ENCODE data around the gene HBA1.
A peak's percentile ranks its signal among the peaks of the same experiment; 100 is the strongest.
"Not testable (repeated sequence)": the region's sequence is repeated elsewhere in the genome, so short reads cannot be mapped to it uniquely, and the experiment has no call there.

Gene HBA1

DNA sequence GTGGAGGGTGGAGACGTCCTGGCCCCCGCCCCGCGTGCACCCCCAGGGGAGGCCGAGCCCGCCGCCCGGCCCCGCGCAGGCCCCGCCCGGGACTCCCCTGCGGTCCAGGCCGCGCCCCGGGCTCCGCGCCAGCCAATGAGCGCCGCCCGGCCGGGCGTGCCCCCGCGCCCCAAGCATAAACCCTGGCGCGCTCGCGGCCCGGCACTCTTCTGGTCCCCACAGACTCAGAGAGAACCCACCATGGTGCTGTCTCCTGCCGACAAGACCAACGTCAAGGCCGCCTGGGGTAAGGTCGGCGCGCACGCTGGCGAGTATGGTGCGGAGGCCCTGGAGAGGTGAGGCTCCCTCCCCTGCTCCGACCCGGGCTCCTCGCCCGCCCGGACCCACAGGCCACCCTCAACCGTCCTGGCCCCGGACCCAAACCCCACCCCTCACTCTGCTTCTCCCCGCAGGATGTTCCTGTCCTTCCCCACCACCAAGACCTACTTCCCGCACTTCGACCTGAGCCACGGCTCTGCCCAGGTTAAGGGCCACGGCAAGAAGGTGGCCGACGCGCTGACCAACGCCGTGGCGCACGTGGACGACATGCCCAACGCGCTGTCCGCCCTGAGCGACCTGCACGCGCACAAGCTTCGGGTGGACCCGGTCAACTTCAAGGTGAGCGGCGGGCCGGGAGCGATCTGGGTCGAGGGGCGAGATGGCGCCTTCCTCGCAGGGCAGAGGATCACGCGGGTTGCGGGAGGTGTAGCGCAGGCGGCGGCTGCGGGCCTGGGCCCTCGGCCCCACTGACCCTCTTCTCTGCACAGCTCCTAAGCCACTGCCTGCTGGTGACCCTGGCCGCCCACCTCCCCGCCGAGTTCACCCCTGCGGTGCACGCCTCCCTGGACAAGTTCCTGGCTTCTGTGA lies at the start of gene HBA1:
Gene HBA1 (plus strand): TSS at position 204 of the 906 bp plus-strand sequence. CDS start 37 bp downstream, at position 241.
- not testable (repeated sequence) for DNase-seq (ENCODE audit: low read depth in 2 of 3, low spot score in 1 of 3)

DNA sequence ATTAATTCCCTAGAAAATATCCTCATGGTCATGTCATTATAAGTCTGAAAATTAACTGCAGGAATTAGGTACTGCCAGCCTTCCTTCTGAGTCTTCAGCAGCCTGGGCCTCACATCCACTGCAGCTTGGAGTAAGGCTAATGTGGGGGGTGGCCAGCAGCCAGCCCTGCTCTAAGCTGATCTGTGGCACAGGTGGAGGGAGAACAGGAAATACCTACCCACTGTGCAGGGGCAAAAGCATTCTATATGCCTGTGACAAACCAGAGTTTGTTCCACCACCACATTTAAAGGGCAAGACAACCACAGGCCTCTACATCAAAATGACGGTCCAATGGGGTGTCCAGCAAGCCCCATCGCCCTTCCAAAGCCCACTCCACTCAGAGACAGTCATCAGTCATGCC lies 47.4 kb upstream of the HBA1 start:
- no peak for DNase-seq (ENCODE audit: low read depth in 2 of 3, low spot score in 1 of 3)

DNA sequence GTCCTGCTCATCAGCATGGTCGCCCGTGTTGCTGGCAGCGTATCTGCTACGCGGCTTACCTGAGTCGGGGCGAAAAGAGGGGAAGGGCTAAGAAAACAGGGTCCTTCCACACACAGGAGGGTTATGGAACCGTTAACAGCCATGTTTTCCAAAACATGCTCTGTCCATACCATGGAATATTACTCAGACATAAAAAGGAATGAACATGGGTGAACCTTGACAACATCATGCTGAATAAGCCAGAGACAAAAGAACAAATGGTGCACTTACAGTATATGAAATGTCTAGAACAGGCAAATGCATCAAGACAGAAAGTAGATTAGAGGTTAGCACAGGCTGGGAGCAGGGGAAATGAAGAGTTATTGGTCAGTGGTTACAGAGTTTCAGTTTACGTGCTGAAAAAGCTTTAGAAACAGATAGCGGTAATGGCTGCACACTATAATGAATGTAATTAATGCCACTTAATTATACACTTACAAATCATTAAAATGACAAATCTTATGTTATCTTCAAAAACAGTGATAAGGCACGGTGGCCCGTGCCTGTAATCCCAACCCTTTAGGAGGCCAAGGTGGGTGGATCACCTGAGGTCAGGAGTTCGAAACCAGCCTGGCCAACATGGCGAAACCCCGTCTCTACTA lies 45.8 kb upstream of the HBA1 start:
- no peak for DNase-seq (ENCODE audit: low read depth in 2 of 3, low spot score in 1 of 3)

DNA sequence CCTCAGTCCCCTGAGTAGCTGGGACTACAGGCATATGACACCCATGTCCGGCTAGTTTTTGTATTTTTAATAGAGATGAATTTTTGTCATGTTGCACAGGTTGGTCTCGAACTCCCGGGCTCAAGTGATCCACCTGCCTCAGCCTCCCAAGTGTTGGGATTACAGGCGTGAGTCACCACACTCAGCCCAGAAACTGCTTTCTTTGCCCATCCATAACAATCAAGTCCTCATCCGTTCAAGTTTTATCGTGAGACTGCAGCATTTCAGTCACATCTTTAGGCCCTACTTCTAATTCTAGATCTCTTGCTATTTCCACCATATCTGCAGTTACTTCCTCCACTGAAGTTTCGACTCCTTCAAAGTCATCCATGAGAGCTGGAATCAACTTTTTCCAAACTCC lies 44.4 kb upstream of the HBA1 start:
- no peak for DNase-seq (ENCODE audit: low read depth in 2 of 3, low spot score in 1 of 3)

DNA sequence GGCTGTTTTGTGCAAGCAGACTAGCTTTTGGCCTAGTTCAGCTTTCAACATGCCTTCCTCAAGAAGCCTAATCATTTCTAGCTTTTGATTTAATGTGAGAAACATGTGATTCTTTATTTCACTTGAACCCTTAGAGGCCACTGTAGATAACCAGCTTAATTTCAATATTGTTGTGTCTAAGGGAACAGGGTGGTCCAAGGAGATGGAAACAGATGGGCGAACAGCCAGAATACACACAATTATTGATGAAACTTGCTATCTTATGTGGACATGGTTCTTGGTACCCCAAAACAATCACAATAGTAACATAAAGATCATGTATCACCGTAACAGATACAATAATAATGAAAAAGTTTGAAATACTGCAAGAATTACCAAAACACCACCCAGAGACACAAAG lies 42.8 kb upstream of the HBA1 start:
- no peak for DNase-seq (ENCODE audit: low read depth in 2 of 3, low spot score in 1 of 3)

DNA sequence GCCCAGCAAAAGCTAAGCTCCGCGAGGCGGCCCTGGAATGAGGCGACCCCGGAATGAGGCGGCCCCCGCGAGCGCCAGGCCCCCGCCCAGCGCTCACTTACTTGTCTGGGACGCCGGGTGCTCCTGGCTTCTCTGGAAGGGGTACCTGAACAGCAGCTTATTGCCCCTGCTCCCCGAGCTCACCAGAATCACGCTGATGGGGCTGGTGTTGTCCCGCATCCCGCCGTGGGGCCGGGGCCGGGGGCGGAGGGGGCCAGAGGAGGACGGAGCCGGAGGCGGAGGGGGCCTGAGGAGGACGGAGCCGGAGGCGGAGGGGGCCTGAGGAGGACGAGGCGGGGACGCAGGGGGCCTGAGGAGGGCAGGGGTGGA lies 38.4 kb upstream of the HBA1 start:
- peak in 2 of 3 donors; percentile 4 to 20 for DNase-seq (ENCODE audit: low read depth in 2 of 3, low spot score in 1 of 3)

DNA sequence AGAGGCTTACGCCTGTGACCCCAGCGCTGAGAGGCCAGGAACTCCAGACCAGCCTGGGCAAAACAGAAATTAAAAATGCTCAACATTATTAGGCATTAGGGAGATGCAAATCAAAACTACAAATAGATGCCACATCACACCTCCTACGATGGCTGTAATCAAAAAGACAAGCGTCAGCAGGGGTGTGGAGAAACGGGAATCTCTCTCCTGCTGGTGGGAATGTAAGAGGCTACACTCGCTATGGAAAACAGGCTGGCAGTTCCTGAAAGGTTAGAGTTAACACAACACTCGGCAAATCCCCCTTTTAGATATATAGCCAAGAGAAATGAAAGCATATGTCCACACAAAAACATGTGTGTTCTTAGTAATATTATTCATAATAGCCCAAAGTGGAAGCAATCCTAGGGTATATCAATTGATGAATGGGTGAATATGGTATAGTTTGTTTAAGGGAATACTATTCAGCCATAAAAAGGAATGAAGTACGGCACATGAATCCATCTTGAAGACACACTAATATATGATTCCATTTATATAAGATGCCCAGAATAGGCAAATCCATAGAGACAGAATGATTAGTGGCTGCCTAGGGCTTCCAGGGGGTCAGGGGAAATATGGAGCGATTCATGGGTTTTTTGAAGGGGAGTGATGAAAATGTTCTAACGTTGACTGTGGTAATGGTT lies 36.2 kb upstream of the HBA1 start:
- no peak for DNase-seq (ENCODE audit: low read depth in 2 of 3, low spot score in 1 of 3)

DNA sequence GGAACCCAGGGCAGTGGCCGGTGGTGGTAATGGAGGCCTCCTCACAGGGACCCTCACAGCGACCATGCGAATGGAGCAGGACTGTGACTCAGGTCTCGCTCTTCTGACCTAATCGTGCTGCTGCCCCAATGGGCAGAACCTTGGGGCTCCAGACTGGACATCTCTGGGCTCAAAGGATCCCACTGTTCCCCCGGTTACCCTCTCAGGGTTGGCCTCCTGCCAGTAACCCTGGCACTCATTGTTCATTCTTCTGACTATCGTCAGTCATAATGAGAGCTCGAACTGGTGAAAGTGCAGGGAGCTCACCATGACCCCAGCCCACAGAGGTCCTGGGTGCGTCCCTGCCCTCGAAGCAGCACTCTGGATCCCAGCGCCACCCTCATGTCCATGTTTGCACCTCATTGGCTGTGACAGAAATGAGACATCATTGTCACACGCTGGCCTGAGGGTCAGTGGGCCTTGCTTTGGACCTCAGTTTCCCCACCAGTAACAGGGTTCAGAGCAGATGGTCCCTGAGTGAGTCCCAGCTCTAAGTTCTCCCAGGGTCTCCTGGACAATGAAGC lies 34.0 kb upstream of the HBA1 start:
- DNase-seq (ENCODE audit: low read depth in 2 of 3, low spot score in 1 of 3) = no peak

DNA sequence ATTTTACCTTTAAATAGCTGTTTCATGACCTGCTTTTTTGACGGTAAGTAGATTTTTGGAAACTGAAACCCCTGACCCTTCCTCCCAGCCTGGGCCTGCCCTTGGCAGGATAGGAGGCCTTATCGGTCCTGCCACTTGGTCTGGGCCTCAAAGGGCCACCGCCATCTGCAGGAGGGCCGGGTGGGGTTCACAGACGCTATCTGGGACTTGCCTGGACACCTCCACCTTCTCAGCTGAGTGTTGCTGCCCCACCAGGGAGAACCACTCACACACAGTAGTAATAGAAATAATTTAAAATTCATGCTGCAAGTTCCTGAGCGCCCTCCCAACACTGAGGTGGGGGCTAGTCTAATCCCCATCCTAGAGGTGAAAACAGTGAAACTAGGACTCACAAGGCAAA lies 33.4 kb upstream of the HBA1 start:
- DNase-seq (ENCODE audit: low read depth in 2 of 3, low spot score in 1 of 3) = no peak

DNA sequence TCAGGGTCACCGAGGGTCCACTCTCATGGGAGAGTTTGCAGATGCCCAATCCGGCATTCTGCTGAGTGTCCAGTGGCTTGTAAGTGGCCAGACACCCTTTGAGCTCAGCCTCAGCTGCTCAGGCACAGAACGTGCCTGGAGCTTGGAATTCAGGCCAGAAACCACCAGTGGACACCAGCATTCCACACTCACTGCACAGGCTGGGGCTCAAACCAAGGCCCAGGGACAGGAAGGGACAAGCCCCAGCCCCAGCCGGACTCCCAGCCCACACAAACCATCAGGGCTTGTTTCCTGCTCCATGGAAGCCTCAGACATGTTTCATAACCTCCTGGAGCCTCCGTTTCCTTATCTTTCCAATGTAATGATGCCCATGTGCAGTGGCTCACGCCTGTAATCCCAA lies 33.0 kb upstream of the HBA1 start:
- DNase-seq (ENCODE audit: low read depth in 2 of 3, low spot score in 1 of 3) = no peak

DNA sequence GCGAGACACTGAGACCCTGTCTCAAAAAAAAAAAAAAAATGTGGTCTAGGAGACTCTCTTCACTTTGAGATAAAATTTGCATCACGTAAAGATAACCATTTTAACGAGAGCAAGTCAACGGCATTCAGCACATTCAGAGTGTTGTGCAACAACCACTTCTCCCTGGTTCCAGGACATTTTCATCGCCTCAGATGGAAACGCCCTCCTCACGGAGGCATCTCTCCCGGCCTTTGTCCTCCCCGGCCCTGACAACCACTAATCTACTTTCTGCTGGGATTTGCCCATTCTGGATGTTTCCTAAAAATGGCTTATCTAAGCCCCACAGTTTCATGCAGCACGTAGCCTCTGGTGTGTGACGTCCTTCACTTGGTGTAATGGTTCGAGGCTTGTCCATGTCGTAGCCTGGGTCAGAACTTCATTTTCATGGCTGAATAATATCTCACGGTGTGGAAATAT lies 31.7 kb upstream of the HBA1 start:
- DNase-seq (ENCODE audit: low read depth in 2 of 3, low spot score in 1 of 3) = no peak

DNA sequence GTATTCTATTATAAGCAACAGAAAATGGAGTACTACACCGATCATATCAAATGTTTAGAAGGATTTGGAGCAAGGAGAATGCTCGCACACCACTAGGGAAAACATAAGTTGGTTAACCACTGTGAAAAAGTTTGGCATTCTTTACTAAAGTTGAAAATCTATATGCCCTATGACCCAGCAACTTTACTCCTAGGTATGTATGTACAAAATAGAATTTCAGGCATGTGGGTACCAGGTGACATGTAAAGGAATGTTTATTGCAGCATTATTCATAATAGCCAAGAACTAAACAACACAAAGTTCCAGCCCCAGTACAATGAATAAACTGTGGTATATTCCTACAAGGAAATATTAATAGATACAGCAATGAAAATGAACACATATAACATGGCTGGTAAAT lies 29.8 kb upstream of the HBA1 start:
- DNase-seq (ENCODE audit: low read depth in 2 of 3, low spot score in 1 of 3) = no peak

DNA sequence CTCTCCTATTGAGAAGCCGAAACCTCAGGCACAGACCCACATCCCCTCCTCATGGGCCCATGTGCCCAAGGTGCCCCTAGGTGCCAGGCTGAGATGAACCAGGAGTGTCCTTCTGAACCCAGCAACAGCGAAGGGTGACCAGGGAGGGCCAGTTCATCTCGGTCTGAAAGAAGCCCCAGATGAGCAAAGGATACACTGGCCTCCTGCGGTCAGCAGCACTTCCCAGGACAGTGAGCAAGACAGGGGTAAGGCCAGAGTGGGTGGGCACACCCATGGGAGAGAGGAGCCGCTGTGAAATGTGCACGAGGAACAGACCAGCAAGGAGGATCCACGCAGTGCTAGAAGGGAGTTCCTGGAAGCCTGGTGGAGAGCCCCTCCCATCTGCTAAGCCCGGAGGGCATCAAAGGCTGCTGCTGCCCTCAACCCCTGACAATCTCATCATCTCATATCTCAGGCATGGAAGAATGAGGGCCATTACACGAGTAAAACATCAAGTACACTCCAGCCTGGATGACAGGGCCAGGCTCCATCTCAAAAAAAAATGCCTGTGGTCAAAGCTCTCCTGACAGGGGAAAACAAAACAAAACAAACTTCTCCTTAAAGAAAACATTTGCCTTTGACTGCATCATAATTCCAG lies 27.3 kb upstream of the HBA1 start:
- DNase-seq (ENCODE audit: low read depth in 2 of 3, low spot score in 1 of 3) = no peak

DNA sequence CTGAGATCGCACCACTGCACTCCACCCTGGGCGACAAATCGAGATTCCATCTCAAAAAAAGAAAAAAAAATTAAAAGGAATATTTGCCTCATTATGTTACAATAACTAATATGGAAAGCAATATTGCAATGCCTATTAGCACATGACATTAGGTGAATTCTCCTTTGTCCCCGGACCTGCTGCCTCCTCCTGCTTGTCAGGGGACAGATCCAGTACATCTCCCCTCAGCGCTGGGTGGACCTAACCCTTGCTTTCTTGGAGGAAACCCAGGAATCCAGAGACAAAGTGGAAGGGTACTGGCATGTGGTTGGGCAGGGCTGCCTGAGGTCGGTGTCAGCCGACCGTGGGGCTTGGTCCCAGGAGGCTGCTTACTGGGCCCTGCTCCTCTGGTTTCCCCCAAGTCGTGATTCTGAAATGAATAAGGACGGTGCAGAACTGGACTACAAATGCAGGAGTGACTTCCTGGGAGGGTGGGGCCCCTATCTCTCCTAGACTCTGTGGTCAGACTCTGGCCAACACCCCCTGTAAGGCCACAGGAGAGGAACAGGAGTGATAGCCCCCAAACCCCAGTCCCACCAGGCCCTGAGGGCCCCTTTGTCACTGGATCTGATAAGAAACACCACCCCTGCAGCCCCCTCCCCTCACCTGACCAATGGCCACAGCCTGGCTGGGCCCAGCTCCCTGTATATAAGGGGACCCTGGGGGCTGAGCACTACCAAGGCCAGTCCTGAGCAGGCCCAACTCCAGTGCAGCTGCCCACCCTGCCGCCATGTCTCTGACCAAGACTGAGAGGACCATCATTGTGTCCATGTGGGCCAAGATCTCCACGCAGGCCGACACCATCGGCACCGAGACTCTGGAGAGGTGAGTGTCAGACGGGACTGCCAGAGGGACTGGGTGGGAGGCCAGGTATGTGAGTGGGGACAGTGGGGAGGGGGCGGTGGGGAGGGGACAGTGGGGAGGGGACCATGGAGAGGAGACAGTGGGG lies 24.0 kb upstream of the HBA1 start, which contains the start of gene HBZ:
Gene HBZ (plus strand): TSS at position 504 of the 988 bp plus-strand sequence. CDS start 266 bp downstream, at position 770.
- DNase-seq (ENCODE audit: low read depth in 2 of 3, low spot score in 1 of 3) = no peak

DNA sequence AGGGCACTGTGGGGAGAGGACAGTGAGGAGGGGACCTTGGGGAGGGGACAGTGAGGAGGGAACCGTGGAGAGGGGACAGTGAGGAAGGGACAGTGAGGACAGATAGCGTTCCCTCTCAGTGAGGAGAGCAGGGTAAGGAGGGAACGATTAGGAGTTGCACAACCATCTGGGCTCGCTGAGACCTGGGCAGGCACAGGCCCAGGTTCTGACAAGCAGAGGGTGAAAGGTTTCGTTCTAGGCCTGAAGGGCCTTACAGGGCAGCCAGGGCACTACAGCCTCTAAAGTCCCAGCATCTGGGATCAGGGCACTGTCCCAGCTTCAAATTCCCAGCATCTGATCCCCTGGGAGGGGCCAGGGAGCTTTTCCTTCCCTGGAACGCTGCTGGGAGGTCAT lies 23.4 kb upstream of the HBA1 start:
- not testable (repeated sequence) for DNase-seq (ENCODE audit: low read depth in 2 of 3, low spot score in 1 of 3)

DNA sequence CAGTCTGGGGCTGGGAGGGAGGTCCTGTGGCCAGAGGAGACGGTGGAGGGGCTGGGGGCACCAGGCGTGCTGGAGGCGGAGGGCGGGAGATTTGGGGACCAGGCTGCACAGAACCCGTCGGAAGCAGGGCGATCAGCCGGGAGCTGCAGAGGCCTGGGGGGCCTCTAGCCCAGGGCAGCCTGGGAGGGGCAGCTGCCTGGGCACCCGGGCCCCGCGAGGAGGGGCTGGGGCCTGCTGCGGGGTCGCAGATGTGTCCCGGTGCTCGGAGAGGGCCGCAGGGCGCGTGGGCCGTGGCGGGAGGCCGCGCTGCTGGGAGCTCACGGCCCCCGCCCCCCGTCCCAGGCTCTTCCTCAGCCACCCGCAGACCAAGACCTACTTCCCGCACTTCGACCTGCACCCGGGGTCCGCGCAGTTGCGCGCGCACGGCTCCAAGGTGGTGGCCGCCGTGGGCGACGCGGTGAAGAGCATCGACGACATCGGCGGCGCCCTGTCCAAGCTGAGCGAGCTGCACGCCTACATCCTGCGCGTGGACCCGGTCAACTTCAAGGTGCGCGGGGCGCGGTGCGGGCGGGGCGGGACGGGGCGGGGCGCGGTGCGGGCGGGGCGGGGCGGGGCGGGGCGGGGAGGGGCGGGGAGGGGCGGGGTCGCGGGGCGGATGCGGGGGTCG lies 22.8 kb upstream of the HBA1 start:
- not testable (repeated sequence) for DNase-seq (ENCODE audit: low read depth in 2 of 3, low spot score in 1 of 3)

DNA sequence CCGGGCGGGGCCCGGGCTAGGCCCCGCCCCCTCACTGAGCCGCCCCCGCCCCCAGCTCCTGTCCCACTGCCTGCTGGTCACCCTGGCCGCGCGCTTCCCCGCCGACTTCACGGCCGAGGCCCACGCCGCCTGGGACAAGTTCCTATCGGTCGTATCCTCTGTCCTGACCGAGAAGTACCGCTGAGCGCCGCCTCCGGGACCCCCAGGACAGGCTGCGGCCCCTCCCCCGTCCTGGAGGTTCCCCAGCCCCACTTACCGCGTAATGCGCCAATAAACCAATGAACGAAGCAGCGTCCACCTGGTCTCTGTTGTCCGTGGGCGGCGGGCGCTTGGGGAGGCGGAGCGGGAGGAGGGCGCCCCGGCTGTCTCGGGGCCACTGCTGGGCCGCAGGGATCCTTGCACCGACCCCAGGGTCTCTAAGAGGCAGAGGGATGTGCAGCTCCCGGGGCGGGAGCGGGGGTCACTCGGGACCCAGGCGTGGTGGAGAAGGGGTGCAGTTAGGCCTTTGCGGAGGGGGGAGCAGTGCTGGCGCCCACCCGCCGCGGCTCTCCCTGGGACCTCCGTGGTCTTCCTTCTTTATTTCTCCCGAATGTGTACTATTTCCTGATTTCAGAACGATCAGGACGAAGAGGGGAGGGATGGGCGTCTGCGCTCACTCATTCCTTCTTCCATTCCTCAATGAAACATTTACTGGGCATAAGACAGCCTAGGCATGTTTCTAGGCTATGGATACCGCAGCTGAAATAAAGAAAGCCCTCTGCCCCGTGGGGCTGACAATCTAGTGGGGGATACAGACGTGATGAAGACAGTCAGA lies 22.1 kb upstream of the HBA1 start:
- DNase-seq (ENCODE audit: low read depth in 2 of 3, low spot score in 1 of 3) = no peak

DNA sequence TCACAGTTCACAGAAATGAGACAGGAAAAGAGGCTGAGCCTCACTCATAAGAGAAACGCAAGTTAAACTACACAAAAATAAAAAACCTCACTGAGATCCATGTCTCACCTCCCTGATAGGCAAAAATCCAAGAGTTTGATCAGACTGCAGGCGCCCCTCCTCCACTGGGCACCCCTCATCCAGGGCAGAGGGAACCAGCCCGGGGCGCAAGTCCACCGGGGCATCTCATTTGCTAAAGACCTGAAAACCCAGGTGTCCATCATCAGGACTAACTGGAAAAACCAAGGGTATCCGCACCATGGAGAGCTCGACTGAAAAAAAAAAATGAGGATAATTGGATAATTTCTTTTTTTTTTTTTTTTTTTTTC lies 21.5 kb upstream of the HBA1 start:
- DNase-seq (ENCODE audit: low read depth in 2 of 3, low spot score in 1 of 3) = no peak

All from stimulated activated CD4-positive, alpha-beta T cell treated with anti-CD3 and anti-CD28 coated beads, Interleukin-12 subunit alpha, Interleukin-12 subunit beta, amount 100 ng/mL, for 48 hours (primary cell).